HG02981 (cell line): ENCODE measurements around the gene HOXA9.

Experiments used
- ATAC-seq: cut with Tn5 transposase; IDR thresholded peaks from one replicate; pipeline ENCODE4 v1.9.1; 2021; ENCODE audit warnings: mild to moderate bottlenecking, moderate library complexity; ENCODE audit not compliant: unreplicated experiment

Gene HOXA9

DNA sequence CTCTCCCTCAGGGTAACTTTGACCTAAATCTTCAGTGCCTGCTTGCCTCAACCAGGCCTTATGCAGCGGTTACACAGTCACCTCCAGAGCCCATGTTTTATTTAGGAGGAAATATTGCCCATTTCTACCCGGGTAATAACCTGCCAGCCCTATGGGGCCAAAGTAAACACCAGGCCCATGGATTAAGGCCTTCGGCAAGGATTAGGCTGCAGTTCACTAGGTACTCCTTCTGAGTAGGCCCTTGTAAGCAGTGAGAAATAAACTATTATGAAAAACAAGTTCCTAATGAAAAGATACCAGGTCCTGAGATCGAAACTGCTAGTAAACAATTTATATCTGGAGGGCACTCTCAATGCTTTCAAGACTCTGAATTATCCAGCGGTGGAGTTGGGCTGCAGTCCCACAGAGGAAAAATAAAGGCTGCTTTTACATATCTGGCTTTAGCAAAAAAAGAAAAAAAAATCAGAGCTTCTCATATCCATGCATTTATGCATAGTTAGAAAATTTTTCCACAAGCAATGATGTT is 12.5 kb upstream of the HOXA9 start:
- no peak for ATAC-seq

DNA sequence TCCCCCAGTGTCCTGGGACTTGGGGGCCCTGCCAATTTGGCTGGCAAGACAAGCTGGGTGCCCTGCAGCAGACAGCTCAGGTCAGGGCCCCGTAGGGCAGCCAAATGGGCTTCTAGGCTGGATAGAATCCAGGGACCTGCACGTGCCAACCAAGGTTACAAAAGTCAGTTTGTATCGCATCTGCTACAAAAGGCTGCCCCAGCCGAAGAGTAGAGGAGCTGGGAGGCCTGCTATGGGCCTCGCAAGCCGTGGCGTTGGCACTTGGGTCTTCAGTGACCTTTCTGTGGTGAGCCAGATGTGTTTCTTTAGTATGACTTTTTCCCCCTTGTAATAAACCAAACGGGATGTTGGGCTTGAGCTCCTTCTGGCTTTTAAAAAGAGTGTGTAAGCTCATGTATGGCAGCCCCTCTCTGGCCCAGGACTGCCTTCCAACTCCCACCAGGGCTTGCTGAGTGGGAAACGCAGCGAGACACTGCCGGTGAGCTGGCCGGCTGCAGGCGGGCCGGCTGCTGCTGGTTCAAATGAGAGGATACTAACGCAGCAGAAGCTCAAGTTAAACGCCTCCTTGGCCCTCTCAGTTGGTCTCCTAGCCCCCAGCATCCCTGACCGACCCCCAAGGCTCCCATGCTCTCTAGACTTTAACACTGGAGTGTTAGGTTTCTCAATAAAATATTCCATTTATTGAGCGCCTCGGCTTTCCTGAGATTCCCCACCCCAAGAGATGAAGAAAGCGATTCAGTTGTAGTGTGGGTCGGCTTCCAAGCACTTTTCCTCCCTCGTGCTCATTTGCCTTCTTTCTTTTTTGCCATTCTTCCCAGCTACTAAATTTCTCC is 11.8 kb upstream of the HOXA9 start:
- no peak for ATAC-seq

DNA sequence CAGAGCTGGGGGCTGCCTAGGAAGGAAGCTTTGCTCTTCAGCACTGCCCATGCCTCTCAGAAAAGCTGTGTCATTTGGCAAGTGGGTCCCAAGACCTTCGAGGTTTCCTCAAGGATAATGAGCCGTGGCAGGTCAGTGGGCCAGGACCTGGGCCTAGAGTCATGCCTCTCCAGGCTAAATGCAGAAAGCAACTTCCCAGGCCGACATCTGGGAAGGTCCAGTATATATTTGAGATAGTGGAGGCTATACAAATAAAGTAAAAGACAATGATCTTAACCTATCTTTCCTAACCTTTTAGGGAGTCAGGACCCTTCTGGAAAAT is 11.1 kb upstream of the HOXA9 start:
- no peak for ATAC-seq

DNA sequence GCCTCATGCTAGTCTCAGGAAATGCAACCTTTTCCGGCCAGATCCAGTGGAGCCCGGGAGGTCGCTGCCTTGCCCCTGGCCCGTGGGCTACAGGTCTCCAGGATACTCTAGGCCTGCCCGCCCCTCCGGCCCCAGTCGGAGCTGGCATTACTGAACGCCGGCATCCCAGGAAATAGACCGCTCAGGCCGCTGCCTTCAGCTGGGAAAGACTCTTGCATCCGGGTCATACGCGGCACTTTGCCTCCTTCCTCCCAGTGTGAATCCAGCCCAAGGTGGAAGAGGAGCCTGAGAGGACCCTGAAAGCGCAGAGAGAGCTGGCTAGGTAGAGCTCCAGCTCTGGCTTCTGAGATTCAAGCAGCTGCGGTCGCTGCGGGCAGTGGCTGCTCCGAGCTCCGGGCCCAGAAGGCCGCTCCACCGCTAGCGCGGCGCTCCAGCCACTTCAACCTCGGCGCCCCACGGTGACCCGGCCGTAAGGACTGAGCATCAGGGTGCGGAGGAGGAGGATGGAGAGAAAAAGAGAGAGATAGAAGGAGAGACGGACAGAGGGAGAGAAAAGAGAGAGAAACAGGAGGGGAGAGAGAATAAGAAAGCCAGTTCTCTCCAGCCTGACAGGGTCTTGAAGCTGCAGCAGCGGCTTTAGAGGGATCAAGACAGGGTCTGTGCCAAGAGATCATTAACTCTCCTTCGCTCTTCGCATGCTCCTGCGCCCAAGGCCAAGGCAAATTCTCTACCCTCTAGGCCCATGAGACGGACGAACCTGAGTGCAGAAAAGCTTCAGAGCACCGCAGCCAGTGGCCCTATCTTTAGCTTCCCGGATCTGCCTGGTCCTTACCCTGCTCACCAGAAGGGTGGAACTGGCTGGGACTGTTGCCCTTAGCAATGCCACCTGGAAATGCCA is 10.5 kb upstream of the HOXA9 start:
- ATAC-seq, result no peak

DNA sequence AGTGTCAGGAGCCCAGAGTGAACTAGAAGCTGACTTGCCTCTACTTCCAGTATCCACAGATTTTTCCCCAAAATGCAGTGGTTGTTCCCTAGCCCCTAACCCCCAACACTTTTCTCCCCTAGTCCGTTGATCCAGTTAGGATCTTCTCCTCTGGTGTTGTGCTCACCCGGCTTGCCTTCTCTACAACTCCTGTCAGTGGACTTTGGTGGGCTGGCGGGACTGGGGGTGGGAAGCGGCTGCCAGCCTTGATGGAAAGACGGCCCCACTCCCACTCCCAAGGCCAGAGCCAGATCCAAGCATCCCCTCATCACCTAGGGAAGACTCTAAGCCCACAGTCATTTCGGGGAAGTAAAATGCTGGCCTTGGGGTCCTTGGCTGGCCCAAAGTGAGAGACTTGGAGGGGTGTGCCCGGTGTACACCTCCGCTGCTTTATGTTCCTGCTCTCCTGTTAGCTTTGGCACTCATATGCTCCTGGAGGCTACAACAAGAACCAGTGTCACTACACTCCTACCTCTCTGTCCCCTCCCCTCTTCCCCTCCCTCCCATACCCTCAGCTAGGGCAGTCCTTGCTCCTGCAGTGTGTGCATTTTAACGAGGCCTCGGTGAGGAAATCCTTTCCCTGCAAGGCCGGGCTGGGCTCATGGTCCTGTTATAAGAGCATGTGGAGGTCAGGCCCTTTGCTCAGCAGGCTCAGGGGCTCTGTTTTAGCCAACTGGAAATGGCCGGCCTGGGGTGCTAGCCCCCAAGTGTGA is 9.7 kb upstream of the HOXA9 start:
- no peak for ATAC-seq

DNA sequence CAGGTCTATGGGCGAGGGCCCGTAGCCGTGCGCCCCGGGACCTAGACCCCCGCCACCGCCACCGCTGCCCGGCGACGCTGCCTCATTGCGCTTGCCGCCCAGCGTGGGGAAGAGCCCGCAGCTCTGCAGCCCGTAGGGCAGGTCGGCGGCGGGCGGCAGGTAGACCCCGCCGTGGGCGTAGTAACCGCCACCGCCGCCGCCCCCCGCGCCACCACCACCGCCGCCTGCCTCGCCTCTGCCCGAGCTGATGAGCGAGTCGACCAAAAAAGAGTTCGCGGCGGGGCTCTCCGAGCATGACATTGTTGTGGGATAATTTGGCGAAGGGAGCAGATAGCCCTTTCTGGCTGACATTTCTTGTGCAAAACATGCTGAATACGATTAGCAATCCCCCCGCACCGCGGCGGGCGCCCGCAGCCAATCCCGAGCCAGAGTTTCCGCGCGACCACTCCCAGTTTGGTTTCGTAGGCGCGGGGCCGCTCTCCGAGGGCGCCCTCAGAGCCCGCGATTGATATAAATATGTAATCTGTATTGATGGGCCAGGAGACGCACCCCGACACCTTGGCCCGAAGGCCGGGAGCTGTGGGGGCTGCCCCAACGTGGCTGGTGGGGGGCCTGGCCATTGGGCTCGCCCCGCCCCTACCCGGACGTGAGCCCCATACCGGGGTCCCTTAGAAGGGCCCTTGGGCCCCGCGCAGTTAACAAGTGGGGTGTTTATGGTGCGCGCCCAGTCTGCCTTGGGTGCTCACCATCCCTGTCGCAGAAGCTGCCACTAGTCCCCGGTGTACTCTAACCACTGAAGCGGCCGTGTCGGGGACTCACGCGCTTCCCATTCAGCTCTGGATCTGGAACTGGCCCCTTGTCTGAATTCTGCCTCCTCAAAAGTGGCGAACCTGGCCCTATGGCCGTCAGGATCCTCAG is 8.9 kb upstream of the HOXA9 start, which contains the start of gene HOXA10:
Gene HOXA10, minus strand, starts transcription at position 365 of the 918 bp plus-strand sequence. Its CDS starts 14 bp downstream, at position 351.
- no peak for ATAC-seq

DNA sequence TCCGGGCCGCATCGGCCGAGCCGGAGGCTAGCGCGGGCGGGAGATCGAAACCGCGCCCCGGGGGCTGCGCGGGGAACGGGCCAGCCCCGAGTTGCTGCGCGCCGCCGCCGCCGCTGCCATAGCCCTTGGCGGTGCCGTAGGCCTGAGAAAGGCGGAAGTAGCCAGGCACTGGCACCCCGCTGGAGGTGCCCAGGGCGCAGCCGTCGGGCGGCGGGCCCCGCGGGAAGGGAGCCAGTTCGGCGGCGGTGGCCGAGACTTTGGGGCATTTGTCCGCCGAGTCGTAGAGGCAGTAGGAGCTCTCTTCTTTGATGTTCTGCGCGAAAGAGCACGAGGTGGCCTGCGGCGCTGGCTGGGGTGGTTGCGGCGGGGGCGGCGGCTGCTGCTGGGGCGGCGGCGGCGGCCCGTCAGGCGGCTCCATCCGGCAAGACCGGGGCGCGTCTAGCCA is 8.2 kb upstream of the HOXA9 start:
- ATAC-seq, result no peak

DNA sequence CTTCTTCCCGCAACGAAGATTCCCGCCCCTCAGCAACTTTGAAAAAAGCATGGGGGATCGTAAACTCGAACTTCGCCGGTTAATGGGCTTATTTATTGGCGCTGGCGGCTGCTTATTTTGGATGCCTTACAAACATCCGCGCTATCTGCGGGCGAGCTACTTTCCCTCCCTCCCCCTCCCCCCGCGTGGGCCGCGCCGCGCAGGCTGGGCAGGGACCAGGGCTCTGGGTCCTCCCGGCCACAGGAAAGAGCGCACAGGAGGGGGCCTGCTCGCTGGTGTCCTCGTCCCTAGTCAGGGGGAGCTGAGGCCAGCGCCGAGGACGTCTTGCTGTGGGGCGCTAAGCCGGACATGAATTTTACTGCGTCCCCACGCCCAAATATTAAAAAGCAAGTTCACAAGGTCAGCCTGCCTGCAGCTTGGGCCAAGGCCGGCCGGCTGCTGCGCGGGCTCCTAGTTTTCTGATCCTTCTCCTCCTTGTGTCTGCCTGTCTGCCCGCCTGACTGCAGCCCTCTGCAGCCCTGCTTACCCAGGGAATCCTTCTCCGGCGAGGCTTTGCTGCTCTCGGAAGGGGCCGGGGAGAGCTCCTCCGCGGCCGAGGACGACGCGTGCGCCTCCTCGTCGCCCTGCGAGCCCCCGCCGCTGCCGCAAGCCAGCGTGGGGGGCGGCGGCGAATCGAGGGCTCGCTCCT is 7.6 kb upstream of the HOXA9 start:
- ATAC-seq, result no peak

DNA sequence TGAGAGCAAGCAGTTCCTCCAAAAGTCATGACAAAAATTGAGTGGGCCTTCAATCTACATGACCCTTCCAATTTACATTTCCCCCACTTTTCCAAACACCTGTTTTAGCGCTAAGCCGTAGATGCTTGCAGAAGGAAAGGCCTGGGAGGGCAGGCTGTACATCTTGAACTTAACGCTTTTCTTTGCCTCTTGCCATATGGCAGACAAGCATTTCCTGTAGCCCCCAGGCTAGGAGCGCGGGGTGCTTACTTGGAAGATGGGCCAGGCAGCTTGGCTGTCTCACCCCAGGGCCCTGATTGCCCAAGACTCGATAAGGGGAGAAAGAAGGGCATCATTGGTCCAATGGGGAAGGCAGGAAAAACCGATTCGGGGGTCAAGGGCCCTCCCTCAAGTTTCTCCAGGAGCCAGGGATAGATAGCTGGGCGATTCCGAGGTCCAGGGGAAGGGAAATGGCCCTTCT is 7.0 kb upstream of the HOXA9 start:
- ATAC-seq, result no peak

DNA sequence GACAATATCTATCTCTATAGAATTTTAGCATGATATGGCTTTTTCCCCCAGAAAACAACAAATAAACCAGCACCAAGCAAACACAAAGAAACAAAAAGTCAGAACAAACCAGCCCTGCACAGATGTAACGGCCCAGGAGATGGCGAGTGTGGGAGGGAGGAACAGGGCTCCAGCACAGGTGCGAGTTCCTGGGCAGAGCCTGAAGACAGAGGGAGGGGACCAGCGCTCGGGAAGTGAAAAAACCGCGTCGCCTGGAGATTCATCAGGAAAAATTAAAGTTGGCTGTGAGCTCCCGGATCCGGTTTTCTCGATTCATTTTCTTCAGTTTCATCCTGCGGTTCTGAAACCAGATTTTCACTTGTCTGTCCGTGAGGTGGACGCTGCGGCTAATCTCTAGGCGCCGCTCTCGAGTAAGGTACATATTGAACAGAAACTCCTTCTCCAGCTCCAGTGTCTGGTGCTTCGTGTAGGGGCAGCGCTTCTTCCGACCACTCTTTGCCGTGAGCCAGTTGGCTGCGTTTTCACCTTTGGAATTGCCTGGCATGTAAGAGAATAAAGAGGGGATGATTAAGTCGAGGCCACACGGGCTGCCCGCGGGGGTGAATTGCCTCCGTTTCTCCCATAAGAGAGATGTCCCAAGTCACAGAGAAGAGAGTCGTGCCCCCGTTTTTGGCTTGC is 6.4 kb upstream of the HOXA9 start:
- ATAC-seq, result no peak

DNA sequence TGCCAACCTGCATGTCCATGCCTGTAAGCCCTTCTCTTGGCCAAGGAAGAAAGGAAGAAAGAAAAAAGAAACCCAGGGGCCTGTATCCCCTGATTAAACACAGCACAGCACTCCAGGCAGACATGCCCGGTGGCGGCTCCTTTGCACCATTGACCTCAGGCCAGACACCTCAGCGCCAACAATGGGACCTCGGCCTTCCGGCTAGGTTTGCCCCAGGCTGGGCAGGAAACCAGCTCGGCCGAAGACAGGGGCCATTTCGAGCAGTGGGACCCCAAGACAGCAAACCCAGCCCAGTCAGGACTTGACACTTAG is 5.9 kb upstream of the HOXA9 start:
- no peak for ATAC-seq

DNA sequence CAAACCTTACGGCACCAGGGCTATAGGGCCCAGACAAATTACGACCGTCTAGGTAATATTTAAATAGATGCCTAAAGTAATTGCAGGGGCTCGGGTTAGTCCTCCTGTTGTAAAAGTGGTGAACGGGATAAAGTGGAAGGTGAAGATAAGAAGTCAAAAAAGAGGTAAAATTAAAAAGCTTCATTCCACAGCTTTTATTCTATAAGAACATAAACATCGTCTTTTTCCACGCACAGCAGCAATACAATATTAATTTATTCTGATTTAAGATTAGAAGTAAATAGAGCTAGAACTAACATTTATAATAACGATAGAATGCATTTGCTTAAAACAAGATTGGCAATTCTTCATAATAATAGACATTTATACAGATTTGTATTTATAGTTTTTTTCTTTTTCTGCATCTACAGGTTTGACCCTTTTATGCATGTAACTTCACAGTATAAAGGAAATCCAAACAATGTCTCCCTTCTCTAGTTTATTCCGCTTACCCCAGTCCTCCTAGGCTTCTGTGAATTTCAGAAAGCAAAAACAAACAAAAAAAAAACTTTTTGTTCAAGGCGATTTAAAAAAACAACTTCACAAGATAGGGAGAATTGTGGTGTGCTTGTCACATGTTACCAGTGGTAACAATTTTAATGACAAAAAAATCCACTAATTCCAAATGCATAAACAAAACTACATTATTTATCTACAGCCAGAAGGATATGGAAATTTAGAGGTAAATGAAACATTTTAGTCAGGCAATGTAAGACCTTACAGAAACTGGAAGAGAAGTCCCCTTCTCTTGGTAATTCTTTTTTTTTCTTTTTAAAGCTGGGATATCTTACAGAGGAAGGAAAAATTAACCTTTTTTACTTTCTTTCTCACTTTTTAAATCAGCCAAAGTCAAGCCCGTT is 5.3 kb upstream of the HOXA9 start:
- ATAC-seq, result no peak

DNA sequence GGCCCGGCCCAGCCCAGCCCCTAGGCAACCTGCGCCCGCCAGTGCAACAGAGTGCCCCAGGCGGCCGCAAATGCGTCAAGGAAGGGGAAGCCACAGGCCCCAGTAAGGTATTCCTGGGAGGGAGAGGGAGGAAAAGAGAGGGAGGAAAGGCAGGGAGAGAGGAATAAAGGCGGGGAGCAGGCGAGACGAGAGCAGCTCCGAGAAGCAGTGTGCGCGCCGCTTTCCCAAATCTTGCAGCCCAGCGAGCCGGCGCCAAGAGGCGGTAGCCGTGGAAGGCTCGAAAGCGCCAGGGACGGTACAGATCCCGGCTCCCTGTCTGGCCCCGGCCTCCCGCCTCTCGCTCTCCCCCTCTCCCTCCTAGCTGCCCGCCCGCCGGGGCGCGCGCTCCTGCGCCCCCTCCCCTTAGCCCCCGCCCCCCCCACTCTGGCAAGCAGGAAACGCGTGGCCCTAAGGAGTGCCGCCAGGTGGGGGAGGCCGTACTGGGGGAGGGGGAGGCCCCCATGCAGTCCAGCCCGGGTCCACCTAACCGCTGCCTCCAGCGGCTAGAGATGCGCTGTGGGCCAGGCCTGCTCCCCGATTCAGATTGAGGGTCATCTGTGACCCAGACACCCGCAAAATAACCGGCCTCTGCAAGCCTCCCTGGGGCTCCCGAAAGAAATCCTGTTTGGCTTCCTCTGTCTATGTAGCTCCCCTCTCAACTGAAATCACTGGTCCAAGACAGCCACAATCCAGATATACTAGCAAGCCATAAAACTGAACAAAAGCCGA is 4.5 kb upstream of the HOXA9 start:
- no peak for ATAC-seq

DNA sequence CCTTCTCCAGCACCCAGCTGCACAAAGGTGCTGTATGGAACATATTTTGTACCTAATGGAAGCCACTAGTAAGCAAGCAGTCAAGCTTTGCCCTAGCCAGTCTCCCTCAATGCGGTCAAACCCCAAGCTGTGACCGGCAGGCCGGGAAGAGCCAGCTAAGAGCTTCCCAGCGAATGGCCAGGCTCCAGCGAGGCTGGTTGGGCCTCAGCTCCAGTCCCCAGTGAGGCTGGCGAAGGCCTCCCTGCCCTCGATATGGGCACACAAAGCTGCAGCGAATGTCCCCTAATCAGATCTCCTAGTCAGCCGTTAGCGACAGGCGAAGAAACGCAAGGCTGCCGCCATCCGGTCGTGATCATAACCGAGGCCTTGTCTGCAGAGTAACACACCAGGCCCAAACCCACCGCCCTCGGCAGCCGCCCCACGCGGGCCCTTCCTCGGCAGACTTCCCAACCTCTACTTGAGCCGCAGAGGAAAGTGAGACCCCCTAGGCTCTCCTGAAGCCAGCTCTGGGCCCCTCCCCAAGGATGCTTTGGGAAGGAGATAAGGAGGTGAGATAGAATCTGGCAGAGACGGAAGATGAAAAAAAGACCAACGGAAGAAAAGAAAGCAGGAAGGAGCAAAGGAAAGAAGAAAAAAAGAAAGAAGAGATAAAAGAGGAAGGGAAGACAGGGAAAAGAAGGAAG is 3.1 kb upstream of the HOXA9 start:
- no peak for ATAC-seq

DNA sequence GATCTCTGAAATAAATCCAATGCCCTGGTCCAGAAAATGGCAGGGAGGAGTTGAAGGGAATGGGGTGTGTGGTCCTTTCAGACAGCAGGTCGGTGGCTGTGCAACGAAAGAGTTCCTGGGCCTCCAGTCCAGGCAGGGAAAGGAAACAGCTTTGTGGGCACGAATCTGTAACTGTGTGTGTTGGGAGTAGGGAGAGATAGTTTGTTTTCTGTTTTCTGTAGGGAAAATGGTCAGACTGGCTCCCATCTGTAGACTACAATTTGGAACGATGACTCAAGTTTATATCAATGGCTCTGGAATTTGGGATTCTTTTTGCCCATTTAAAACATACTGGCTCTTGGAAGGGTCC is 2.6 kb upstream of the HOXA9 start:
- no peak for ATAC-seq
